Breast epithelium (tissue), 4 donors: ENCODE results near the gene FUT3. TPM values are rescaled to one million over a fixed set of nuclear protein-coding genes. Genes with fewer than 3 reads are reported as not detected.

Source experiments
- DNase-seq, 2 donors: peaks; one replicate each; pipeline ENCODE4 v3.0.0-alpha.2; 2019; ENCODE audit warnings: low spot score in 2 of 2
- H3K27ac ChIP-seq, 2 donors: fragments of 200-600 bp; sonication (generic) in 1 of 2; one replicate each; pipeline ENCODE4 v1.5.1; 2016 to 2019; ENCODE audit warnings: mild to moderate bottlenecking in 1 of 2
- H3K27me3 ChIP-seq, 2 donors: fragments of 200-600 bp; sonication (generic) in 1 of 2; one replicate each; pipeline versions ENCODE4 v1.5.1 to v1.6.0; 2017 to 2019; ENCODE audit warnings: control low read depth in 1 of 2, mild to moderate bottlenecking in 1 of 2
- H3K36me3 ChIP-seq: fragments of 200-600 bp; one replicate; pipeline ENCODE4 v1.5.1; 2019
- H3K4me1 ChIP-seq, 2 donors: fragments of 200-600 bp; sonication (generic); one replicate each; pipeline ENCODE4 v1.5.1; 2016 to 2019; ENCODE audit warnings: control low read depth in 1 of 2
- H3K4me3 ChIP-seq, 3 donors: fragments of 200-600 bp; sonication (generic); 1 replicate in 2 of 3; 2 replicates in 1 of 3; pipeline ENCODE4 v1.5.1; 2016 to 2019; ENCODE audit warnings: mild to moderate bottlenecking in 3 of 3, moderate library complexity in 2 of 3
- H3K9me3 ChIP-seq, 2 donors: fragments of 200-600 bp; sonication (generic) in 1 of 2; one replicate each; pipeline ENCODE4 v1.5.1; 2016 to 2019; ENCODE audit warnings: control low read depth in 1 of 2
- POLR2A ChIP-seq: fragments of 450-650 bp; IDR thresholded peaks from one replicate; pipeline ENCODE4 v1.6.1; 2016; ENCODE audit warnings: antibody characterized with exemption, mild to moderate bottlenecking, moderate library complexity
- POLR2AphosphoS5 ChIP-seq, 3 donors: sonication (generic); formaldehyde crosslinking; IDR thresholded peaks; one replicate each; pipeline ENCODE4 v1.6.1; 2017; ENCODE audit warnings: antibody characterized with exemption in 3 of 3
- intact Hi-C: fragments of 100-400 bp; cut with DNase I; formaldehyde crosslinking; loops from one replicate; pipeline ENCODE4 v1.15.1; 2023; ENCODE audit warnings: low total_unique reads
- total RNA-seq, 3 donors: library from RNA; depleted of rRNA; stranded (reverse); fragments of >200 nt; gene quantifications; one replicate each; pipeline ENCODE4 v1.1.0, GENCODE V29; 2016
- TF ChIP-seq, protein P1 (sequence below), 3 donors: fragments of 450-650 bp; IDR thresholded peaks; one replicate each; pipeline ENCODE4 v1.5.1; 2016 to 2017; ENCODE audit warnings: antibody characterized with exemption in 3 of 3, mild to moderate bottlenecking in 3 of 3, moderate library complexity in 3 of 3

FUT3 gene
- total RNA-seq, 3 donors from 2014 or later = 1.3 to 2.9 TPM; not detected in 1

GRCh38 chr19:5827891-5828660, 23.2 kb downstream of the FUT3 start:
- H3K9me3 ChIP-seq = no peaks in the 10 kb centered on the region
- peak; percentile 74 to 81 for DNase-seq
- peak overlapping the region; percentile 61 to 84 for H3K27ac ChIP-seq
- peaks cover 0 to 3% of the 10 kb centered on the region in 2 donors for H3K4me1 ChIP-seq
- TF ChIP-seq POLR2A (peak; percentile 28), POLR2AphosphoS5 (IDR thresholded peaks at IDR 0.05) (peak in 1 of 3 donors; percentile 82)
- TF ChIP-seq, protein P1, sequence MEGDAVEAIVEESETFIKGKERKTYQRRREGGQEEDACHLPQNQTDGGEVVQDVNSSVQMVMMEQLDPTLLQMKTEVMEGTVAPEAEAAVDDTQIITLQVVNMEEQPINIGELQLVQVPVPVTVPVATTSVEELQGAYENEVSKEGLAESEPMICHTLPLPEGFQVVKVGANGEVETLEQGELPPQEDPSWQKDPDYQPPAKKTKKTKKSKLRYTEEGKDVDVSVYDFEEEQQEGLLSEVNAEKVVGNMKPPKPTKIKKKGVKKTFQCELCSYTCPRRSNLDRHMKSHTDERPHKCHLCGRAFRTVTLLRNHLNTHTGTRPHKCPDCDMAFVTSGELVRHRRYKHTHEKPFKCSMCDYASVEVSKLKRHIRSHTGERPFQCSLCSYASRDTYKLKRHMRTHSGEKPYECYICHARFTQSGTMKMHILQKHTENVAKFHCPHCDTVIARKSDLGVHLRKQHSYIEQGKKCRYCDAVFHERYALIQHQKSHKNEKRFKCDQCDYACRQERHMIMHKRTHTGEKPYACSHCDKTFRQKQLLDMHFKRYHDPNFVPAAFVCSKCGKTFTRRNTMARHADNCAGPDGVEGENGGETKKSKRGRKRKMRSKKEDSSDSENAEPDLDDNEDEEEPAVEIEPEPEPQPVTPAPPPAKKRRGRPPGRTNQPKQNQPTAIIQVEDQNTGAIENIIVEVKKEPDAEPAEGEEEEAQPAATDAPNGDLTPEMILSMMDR (IDR thresholded peaks at IDR 0.05) = no peak
- no peaks in the 10 kb centered on the region for H3K36me3 ChIP-seq
- H3K4me3 ChIP-seq = peak overlapping the region; percentile 42 to 78 (median 57)
- intact Hi-C loops = no loop called here
- H3K27me3 ChIP-seq = peaks cover 0 to 5% of the 10 kb centered on the region in 2 donors

DNA sequence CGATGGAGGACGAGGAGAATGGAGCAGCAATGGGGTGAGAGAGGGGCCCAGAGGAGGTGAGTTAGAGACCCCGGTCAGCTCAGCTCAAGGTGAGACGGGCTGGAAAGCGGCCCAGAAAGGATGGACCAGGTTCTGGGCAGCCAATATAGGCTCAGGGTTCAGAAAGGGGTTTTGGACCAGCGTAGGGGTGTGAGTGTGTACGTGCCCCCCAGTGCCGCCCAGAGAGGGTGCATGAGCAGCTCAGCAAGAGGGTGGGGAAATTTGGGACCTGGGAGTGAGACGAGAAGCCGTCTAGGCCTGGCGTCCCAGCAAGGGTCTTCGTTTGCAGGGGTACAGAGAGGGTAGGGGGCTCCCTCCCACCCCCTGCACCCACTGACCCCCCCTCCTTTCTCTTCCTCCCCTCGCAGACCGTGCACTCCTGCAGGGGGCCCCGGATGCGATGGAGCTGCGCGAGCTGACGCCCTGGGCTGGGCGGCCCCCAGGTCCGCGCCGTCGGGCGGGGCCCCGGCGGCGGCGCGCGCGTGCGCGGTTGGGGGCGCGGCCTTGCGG, 23.8 kb downstream of the FUT3 start:
- no peak for TF ChIP-seq POLR2AphosphoS5 (IDR thresholded peaks at IDR 0.05)
- TF ChIP-seq, protein P1 (IDR thresholded peaks at IDR 0.05) = no peak
- no peak for TF ChIP-seq POLR2A
- peak overlapping the region in 1 of 2 donors; percentile 84 for H3K27ac ChIP-seq
- H3K4me1 ChIP-seq = peaks cover 0 to 3% of the 10 kb centered on the region in 2 donors
- DNase-seq = no peak
- peak overlapping the region; percentile 20 to 78 (median 57) for H3K4me3 ChIP-seq
- H3K36me3 ChIP-seq = no peaks in the 10 kb centered on the region
- peaks cover 0 to 5% of the 10 kb centered on the region in 2 donors for H3K27me3 ChIP-seq
- no peaks in the 10 kb centered on the region for H3K9me3 ChIP-seq
- intact Hi-C loops = no loop called here

DNA sequence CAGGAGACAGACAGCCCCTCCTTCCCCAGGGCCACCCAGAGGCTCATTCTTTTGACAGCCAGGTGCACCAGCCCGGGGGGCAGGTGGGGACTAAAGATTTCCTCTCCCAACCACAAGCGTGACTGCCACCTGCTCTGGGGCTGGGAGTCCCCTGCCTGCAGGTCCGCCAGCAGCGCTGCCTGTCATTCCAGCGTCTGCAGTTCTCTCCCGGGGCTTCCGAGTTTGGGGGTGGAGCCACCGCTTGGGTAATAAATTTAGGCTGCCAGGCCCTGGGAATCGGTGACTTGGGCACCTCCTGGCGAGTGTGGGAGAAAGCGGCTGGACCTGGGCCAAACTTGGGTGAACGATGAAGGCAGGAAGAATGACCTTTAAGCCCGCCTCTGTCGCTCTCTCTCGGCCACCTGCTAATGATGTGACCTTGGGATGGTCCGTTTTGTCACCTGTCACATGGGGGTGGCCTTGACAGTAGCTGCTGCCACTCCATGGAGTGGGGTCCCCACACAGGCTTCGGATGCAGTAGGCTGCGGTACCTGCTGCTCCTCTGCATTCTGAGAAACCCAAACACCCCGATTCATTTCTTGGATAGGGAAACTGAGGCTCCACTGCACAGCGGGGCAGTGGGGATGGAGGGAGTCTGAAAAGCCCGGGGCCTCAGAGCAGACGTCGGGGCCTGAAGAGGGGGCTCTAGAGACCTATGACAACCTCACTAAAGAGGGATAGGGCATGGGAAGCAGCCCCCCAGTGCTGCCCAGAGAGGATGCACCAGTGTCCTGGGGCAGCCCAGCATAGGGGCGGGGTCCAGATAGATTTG, 24.5 kb downstream of the FUT3 start:
- Histone ChIP-seq H3K9me3 (no peaks in the 10 kb centered on the region), H3K4me3 (no peak overlapping the region), H3K27ac (no peak overlapping the region), H3K36me3 (no peaks in the 10 kb centered on the region), H3K27me3 (peaks cover 0 to 5% of the 10 kb centered on the region in 2 donors), H3K4me1 (peaks cover 0 to 3% of the 10 kb centered on the region in 2 donors)
- intact Hi-C loops = no loop called here
- peak; percentile 49 to 71 for DNase-seq
- no peak for TF ChIP-seq POLR2AphosphoS5 (IDR thresholded peaks at IDR 0.05)
- TF ChIP-seq POLR2A = no peak
- TF ChIP-seq, protein P1 (IDR thresholded peaks at IDR 0.05) = no peak

DNA sequence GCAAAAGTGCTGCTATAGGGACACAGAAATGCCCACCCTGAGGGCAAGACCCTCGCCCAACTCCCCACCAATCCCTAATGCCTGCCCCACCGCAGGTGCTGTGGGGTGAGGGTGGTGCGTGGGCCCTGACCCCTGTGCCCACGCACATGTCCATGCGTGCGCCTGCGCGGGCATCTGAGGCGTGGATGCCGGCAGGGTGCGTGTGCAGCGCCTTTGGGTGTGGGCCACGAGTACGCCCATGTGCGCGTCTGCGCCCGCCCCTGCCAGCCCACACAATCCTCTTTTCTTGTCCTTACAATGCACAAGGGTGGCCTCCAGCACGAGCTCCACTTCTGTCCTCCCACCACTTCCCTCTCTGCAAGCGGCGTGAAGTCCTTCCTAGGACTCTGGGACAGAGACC, 26.1 kb downstream of the FUT3 start:
- intact Hi-C loops = no loop called here
- Histone ChIP-seq H3K36me3 (no peaks in the 10 kb centered on the region), H3K27me3 (peaks cover 0 to 5% of the 10 kb centered on the region in 2 donors), H3K9me3 (no peaks in the 10 kb centered on the region), H3K27ac (no peak overlapping the region), H3K4me3 (no peak overlapping the region), H3K4me1 (peaks cover 0 to 3% of the 10 kb centered on the region in 2 donors)
- no peak for DNase-seq
- TF ChIP-seq POLR2A (no peak), POLR2AphosphoS5 (IDR thresholded peaks at IDR 0.05) (no peak)
- TF ChIP-seq, protein P1 (IDR thresholded peaks at IDR 0.05) = no peak
